Keratinocyte (primary cell): ENCODE measurements around the gene GLDC.

Experiments
- CTCF ChIP-seq, 3 experiments: IDR thresholded peaks in 1 of 3; conservative IDR thresholded peaks in 1 of 3; optimal IDR thresholded peaks in 1 of 3; 2 replicates in 2 of 3; 3 replicates in 1 of 3; pipeline versions ENCODE3 to v1.5.1; 2011; ENCODE audit warnings: low read length in 3 of 3, mild to moderate bottlenecking in 3 of 3, moderate library complexity in 2 of 3, control low read depth in 1 of 3, inconsistent platforms in 1 of 3; ENCODE audit not compliant: insufficient read depth in 2 of 3; ENCODE audit errors: extremely low read depth in 1 of 3
- EZH2 ChIP-seq: IDR thresholded peaks from one replicate; pipeline ENCODE4 v1.6.1; 2012; ENCODE audit warnings: inconsistent platforms, mild to moderate bottlenecking, low read length, moderate library complexity

- TF ChIP-seq CTCF (optimal IDR thresholded peaks at IDR 0.05 in 1 of 3, IDR thresholded peaks at IDR 0.05 in 1 of 3, conservative IDR thresholded peaks at IDR 0.05 in 1 of 3; ENCODE audit: extremely low read depth in 1 of 3, insufficient read depth in 2 of 3, low read length in 3 of 3) (no peak), EZH2 (no peak)
Measured at GRCh38 chr9:6557883-6558616, 87.5 kb downstream of the GLDC start.
